GM12873 (cell line): Measurements from ENCODE around the gene L1TD1.

ENCODE experiments used
- TF ChIP-seq, protein P1 (sequence below): IDR thresholded peaks from 2 replicates; pipeline ENCODE4 v1.5.1; 2012; ENCODE audit warnings: low read depth, mild to moderate bottlenecking, moderate library complexity, low read length, control low read depth; ENCODE audit not compliant: insufficient read depth; ENCODE audit errors: missing control alignments

The L1TD1 gene

DNA sequence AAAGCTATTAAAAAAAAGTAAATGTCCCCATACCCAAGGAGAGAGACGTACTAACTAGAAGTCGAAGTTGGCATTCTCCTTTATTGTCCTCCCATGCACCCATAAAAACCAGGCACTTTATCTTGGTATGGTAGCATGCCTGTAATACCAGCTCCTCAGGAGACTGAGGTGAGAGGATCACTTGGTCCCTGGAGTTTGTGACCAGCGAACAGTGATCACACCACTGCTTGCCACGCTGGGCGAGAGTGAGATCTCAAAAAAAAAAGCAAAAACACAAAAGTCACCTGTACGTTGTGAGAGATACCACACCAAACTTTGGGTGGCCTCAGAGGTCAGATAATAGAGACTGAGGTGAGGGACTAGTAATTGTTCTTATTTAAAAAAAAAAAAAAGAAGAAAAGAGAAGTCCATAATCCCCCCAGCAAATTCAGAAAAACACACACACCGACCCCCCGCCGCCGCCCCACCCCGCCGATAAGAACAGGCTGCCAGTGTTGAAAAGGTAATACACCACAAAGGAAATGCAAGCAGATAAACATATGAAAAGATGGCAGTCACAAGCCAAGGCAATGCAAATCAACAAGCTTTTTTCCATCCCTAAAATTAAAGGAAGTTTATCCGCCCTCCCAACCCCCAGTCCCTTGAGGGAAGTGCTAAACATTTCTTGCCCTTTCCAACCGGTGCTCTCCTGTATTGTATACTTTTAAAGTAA, 3.6 kb downstream of the L1TD1 start:
- TF ChIP-seq, protein P1, sequence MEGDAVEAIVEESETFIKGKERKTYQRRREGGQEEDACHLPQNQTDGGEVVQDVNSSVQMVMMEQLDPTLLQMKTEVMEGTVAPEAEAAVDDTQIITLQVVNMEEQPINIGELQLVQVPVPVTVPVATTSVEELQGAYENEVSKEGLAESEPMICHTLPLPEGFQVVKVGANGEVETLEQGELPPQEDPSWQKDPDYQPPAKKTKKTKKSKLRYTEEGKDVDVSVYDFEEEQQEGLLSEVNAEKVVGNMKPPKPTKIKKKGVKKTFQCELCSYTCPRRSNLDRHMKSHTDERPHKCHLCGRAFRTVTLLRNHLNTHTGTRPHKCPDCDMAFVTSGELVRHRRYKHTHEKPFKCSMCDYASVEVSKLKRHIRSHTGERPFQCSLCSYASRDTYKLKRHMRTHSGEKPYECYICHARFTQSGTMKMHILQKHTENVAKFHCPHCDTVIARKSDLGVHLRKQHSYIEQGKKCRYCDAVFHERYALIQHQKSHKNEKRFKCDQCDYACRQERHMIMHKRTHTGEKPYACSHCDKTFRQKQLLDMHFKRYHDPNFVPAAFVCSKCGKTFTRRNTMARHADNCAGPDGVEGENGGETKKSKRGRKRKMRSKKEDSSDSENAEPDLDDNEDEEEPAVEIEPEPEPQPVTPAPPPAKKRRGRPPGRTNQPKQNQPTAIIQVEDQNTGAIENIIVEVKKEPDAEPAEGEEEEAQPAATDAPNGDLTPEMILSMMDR = no peak

DNA sequence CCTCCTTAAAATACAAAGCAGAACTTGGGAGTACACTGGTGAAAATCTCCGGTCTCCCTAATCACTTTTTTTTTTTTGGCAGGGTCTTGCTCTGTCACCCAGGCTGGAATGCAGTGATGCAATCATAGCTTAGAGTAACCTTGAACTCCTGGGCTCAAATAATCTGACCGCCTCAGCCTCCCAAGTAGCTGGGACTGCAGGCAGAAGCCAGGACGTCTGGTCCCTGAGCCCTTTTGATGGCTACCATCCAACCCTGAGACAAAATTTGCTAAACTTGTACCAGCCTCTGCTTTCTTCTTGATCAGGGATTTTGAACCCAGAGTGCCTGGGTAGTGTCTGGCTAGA, 4.1 kb downstream of the L1TD1 start:
- TF ChIP-seq, protein P1 = no peak

DNA sequence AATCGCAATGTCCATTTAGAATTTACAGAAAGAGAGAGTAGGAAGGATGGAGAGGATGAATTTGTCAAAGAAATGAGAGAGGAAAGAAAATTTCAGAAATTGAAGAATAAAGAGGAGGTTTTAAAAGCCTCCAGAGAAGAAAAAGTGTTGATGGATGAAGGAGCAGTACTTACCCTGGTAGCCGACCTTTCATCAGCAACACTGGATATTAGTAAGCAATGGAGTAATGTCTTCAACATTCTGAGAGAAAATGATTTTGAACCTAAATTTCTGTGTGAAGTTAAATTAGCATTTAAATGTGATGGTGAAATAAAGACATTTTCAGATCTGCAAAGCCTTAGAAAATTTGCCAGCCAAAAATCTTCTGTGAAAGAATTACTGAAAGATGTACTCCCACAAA, 12.5 kb downstream of the L1TD1 start:
- TF ChIP-seq, protein P1 = no peak

- TF ChIP-seq, protein P1 = no peak
Observed at GRCh38 chr1:62208087-62208486, 13.4 kb downstream of the L1TD1 start.

- TF ChIP-seq, protein P1 = no peak
Observed at GRCh38 chr1:62208970-62209369, 14.3 kb downstream of the L1TD1 start.

- TF ChIP-seq, protein P1 = no peak
Observed at GRCh38 chr1:62209931-62210595, 15.4 kb downstream of the L1TD1 start.

- TF ChIP-seq, protein P1 = no peak
Observed at GRCh38 chr1:62210960-62211359, 16.3 kb downstream of the L1TD1 start.
